ENCODE data around the gene MAGEA2B.
"Not testable (repeated sequence)": the region's sequence is repeated elsewhere in the genome, so short reads cannot be mapped to it uniquely, and the experiment has no call there.

Gene MAGEA2B, protein sequence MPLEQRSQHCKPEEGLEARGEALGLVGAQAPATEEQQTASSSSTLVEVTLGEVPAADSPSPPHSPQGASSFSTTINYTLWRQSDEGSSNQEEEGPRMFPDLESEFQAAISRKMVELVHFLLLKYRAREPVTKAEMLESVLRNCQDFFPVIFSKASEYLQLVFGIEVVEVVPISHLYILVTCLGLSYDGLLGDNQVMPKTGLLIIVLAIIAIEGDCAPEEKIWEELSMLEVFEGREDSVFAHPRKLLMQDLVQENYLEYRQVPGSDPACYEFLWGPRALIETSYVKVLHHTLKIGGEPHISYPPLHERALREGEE

GRCh38 chrX:152713815-152714787, at the start of gene MAGEA2B:
TSS of gene MAGEA2B (plus strand) at chrX:152714628. CDS start at chrX:152717107, 2,479 bp downstream.
- not testable (repeated sequence) for FAIRE-seq

DNA sequence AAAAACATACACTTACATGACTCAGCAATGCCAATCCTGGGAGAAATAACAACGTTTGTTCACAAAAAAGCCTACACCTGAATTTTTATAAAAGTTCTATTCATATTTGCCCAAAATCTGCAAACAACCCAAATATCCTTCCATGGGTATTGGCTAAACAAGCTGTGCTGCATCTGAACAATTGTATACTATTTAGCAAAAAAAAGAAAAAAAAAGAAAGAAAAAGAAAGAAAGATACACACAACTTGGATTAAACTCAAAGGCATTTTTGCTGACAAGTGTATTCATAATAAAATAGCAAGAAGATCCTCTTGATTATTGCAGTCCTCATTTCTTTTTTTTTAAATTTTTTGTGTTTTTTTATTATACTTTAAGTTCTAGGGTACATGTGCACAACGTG, 40.3 kb upstream of the MAGEA2B start:
- no peak for FAIRE-seq

DNA sequence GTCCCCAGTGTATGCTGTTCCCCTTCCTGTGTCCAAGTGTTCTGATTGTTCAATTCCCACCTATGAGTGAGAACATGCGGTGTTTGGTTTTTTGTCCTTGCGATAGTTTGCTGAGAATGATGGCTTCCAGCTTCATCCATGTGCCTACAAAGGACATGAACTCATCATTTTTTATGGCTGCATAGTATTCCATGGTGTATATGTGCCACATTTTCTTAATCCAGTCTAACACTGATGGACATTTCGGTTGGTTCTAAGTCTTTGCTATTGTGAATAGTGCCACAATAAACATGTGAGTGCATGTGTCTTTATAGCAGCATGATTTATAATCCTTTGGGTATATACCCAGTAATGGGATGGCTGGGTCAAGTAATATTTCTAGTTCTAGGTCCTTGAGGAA, 39.8 kb upstream of the MAGEA2B start:
- FAIRE-seq: not testable (repeated sequence)

- FAIRE-seq: not testable (repeated sequence)
Observed at GRCh38 chrX:152681012-152681411, 33.4 kb upstream of the MAGEA2B start.

GRCh38 chrX:152697952-152698931, 16.2 kb upstream of the MAGEA2B start, which contains the start of gene MAGEA3:
TSS of gene MAGEA3 (plus strand) at chrX:152698794. CDS start at chrX:152700833, 2,039 bp downstream.
- not testable (repeated sequence) for FAIRE-seq

- not testable (repeated sequence) for FAIRE-seq
Observed at GRCh38 chrX:152700390-152700789, 14.0 kb upstream of the MAGEA2B start.

DNA sequence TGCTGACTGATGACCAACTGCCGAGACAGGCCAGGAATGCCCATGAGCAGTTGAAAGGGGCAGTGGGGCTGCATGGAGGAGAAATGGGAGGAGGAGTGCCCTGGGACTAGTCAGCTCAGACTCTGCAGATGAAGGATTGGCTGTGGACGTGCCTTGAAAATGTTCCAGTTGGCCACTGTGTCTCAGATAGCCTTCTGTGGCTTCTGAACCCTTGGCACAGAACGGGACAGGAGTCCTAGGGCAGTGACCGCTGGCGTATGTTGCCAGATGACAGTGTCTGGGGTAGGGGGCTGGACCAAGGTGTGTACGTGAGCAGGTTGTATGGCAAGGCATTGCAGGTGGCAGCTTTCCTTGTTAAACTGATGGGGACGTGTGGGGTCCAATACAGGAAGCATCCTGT, 7.9 kb upstream of the MAGEA2B start:
- FAIRE-seq: not testable (repeated sequence)

- FAIRE-seq: not testable (repeated sequence)
Observed at GRCh38 chrX:152709173-152709572, 5.3 kb upstream of the MAGEA2B start, which contains the start of gene CSAG2. TSS of gene CSAG2 (minus strand) at chrX:152709273. CDS start at chrX:152709112, 161 bp downstream.

DNA sequence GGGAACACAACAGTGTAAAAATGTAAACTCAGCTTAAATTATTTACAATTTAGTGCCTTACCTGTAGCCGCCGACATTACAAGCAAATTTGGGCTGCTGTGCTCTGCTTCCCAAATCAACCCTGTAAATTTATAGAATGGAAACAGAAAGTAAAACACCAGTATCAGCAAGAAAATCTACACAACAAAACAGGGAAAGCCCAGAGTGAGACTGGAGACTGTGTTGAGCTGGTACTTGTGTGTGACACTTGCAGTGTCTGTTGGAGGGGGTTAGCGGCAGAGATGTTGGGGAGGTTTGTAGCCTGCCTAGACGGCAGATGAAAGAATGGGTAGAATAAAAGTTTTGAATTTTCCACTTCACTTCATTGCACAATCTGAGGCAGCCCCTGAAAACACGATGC, 1.2 kb upstream of the MAGEA2B start:
- FAIRE-seq: not testable (repeated sequence)

DNA sequence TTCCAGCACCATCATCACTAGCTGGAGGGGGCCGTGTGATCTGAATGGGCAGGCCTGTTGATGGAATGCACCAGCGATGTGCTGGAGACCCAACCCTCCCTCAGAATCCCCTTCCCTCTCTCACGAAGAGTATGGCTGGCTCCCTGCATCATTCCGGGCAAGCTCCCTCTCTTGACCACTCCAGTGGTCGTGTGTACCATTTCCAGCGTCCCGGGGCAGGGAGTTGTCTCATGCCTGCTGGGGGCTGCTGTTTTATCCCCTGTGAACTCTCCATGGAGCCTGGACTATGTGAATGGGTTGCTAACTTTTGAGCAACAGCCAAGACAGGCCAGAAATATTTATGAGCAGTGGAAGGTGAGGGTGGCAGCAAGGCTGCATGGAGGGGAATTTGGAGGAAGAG, 11.0 kb downstream of the MAGEA2B start:
- no peak for FAIRE-seq

DNA sequence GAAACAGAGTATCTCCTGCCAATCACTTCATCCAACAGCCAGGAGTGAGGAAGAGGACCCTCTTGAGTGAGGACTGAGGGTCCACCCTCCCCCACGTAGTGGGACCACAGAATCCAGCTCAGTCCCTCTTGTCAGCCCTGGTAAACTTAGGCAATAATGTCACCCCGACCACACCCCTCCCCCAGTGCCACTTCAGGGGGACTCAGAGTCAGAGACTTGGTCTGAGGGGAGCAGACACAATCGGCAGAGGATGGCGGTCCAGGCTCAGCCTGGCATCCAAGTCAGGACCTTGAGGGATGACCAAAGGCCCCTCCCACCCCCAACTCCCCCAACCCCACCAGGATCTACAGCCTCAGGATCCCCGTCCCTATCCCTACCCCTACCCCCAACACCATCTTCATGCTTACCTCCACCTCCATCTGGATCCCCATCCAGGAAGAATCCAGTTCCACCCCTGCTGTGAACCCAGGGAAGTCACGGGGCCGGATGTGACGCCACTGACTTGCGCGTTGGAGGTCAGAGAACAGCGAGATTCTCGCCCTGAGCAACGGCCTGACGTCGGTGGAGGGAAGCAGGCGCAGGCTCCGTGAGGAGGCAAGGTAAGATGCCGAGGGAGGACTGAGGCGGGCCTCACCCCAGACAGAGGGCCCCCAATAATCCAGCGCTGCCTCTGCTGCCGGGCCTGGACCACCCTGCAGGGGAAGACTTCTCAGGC, 19.0 kb downstream of the MAGEA2B start, which contains the start of the genes CSAG1 and MAGEA12:
Gene CSAG1, minus strand, starts transcription at position 461 of the 715 bp plus-strand sequence. CDS start 1,261 bp downstream, outside the sequence.
Gene MAGEA12, plus strand, starts transcription at position 497 of the 715 bp plus-strand sequence. CDS start 2,405 bp downstream, outside the sequence.
- no peak for FAIRE-seq

- not testable (repeated sequence) for FAIRE-seq
Observed at GRCh38 chrX:152734143-152734858, 19.9 kb downstream of the MAGEA2B start.

DNA sequence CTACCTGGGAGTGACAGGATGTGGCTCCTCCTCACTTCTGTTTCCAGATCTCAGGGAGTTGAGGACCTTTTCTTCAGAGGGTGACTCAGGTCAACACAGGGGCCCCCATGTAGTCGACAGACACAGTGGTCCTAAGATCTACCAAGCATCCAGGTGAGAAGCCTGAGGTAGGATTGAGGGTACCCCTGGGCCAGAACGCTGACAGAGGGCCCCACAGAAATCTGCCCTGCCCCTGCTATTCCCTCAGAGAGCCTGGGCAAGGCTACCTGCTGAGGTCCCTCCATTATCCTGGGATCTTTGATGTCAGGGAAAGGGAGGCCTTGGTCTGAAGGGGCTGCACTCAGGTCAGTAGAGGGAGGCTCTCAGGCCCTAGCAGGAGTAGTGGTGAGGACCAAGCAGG, 20.7 kb downstream of the MAGEA2B start:
- FAIRE-seq: no peak

DNA sequence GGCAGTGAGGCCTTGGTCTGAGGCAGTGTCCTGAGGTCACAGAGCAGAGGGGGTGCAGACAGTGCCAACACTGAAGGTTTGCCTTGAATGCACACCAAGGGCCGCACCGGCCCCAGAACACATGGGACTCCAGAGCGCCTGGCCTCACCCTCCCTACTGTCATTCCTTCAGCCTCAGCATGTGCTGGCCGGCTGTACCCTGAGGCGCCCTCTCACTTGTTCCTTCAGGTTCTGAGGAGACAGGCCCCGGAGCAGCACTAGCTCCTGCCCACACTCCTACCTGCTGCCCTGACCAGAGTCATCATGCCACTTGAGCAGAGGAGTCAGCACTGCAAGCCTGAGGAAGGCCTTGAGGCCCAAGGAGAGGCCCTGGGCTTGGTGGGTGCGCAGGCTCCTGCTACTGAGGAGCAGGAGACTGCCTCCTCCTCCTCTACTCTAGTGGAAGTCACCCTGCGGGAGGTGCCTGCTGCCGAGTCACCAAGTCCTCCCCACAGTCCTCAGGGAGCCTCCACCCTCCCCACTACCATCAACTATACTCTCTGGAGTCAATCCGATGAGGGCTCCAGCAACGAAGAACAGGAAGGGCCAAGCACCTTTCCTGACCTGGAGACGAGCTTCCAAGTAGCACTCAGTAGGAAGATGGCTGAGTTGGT, 21.6 kb downstream of the MAGEA2B start:
- FAIRE-seq: no peak

DNA sequence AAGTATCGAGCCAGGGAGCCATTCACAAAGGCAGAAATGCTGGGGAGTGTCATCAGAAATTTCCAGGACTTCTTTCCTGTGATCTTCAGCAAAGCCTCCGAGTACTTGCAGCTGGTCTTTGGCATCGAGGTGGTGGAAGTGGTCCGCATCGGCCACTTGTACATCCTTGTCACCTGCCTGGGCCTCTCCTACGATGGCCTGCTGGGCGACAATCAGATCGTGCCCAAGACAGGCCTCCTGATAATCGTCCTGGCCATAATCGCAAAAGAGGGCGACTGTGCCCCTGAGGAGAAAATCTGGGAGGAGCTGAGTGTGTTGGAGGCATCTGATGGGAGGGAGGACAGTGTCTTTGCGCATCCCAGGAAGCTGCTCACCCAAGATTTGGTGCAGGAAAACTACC, 22.1 kb downstream of the MAGEA2B start:
- not testable (repeated sequence) for FAIRE-seq

DNA sequence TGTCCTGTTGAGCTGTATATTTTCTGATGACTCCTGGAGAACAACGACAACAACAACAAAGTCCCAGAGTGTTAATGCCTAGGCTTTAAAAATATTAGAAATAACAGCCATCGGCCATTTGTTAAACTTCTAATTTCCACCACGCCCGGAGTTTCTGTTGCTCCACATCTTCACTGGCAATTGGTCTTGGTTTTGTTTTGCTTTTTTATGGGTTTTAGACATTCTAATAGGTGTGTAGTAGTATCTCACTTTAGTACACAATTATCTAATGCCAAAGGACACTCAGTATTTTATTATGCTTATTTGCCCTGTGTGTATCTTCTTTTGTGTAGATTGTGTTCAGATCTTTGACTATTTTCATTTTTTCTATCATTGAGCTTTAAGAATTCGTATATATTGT, 24.1 kb downstream of the MAGEA2B start:
- no peak for FAIRE-seq

DNA sequence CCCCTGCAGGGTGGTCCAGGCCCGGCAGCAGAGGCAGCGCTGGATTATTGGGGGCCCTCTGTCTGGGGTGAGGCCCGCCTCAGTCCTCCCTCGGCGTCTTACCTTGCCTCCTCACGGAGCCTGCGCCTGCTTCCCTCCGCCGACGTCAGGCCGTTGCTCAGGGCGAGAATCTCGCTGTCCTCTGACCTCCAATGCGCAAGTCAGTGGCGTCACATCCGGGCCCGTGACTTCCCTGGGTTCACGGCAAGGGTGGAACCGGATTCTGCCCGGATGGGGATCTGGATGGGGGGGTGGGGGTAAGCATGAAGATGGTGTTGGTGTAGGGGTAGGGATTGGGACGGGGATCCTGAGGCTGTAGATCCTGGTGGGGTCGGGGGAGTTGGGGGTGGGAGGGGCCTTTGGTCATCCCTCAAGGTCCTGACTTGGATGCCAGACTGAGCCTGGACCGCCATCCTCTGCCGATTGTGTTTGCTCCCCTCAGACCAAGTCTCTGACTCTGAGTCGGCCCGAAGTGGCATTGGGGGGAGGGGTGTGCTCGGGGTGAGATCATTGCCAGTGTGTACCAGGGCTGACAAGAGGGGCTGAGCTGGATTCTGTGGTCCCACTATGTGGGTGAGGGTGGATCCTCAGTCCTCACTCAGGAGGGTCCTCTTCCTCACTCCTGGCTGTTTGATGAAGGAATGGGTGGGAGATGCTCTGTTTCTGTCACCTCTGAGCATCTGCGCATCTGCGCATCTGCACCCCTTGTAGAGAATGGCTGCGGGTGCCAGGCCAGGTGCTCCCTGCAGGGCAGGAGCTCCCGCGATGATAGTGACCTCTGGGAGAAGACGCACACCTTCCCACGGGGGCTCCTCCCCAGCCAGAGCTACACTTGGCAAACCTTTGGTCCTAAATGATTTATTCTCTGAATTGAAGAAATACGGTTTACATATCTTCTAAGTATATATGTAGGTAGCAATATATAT, 39.5 kb downstream of the MAGEA2B start, which contains the start of gene MAGEA2:
Gene MAGEA2, minus strand, starts transcription at position 157 of the 965 bp plus-strand sequence. CDS start 2,479 bp downstream, outside the sequence.
- not testable (repeated sequence) for FAIRE-seq

- not testable (repeated sequence) for FAIRE-seq
Observed at GRCh38 chrX:152754871-152755270, 40.4 kb downstream of the MAGEA2B start.

All from A204.1 (cell line).